ENCODE results near the gene UNC45A. TPM values are rescaled to one million over a fixed set of nuclear protein-coding genes. Genes with fewer than 3 reads are reported as not detected.

Gene UNC45A
- total and polyA plus RNA-seq, 2 of the 4 experiments (the other 2 are of a cell fraction) = 68.9 to 100 TPM

DNA sequence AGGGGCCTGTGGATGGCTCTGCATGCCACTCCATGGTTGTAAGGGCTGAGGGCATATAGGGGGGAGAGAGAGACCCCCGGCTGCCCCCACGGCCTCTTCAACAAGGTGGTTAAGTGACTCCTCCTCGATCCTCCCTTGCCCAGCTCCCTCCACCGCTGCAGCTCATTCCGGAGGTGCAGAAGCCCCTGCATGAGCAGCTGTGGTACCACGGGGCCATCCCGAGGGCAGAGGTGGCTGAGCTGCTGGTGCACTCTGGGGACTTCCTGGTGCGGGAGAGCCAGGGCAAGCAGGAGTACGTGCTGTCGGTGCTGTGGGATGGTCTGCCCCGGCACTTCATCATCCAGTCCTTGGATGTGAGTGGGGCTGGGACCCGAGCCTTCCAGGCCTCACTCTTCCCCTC, 44.2 kb upstream of the UNC45A start:
- peaks cover under 1% of the 10 kb centered on the region; the same call in 1 of the 2 replicates for H3K4me1 ChIP-seq (ENCODE audit: control insufficient read depth, insufficient read depth, low read length)
- no peaks in the 10 kb centered on the region for H4K20me1 ChIP-seq (ENCODE audit: insufficient read depth, low read length)
- no peak overlapping the region for H2AK5ac ChIP-seq (ENCODE audit: low read depth, low read length)
- TF ChIP-seq MXI1 (IDR thresholded peaks at IDR 0.05; ENCODE audit: borderline replicate concordance, low read depth, low read length) = no peak
- no peak for TF ChIP-seq CHD1 (IDR thresholded peaks at IDR 0.05; ENCODE audit: low read depth, low read length)
- no peak for TF ChIP-seq NFE2L2 (IDR thresholded peaks at IDR 0.05; ENCODE audit: low read depth, low read length)
- TF ChIP-seq RAD21 (IDR thresholded peaks at IDR 0.05; ENCODE audit: low read length) = no peak
- TF ChIP-seq, protein P1, sequence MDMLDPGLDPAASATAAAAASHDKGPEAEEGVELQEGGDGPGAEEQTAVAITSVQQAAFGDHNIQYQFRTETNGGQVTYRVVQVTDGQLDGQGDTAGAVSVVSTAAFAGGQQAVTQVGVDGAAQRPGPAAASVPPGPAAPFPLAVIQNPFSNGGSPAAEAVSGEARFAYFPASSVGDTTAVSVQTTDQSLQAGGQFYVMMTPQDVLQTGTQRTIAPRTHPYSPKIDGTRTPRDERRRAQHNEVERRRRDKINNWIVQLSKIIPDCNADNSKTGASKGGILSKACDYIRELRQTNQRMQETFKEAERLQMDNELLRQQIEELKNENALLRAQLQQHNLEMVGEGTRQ (IDR thresholded peaks at IDR 0.05; ENCODE audit: low read depth, low read length) = no peak
- TF ChIP-seq FOS (IDR thresholded peaks at IDR 0.05; ENCODE audit: low read depth, low read length) = no peak
- no peak for TF ChIP-seq POLR2A (IDR thresholded peaks at IDR 0.05; ENCODE audit: low read depth, low read length)
- H2AFZ ChIP-seq (replicated peaks; ENCODE audit: low read length, poor library complexity) = no peak overlapping the region
- H3K9me3 ChIP-seq (ENCODE audit: control insufficient read depth, insufficient read depth, low read length) = no peaks in the 10 kb centered on the region
- no peak overlapping the region for H2AK9ac ChIP-seq (replicated peaks; ENCODE audit: low read depth, low read length, poor library complexity)
- peaks cover 0 to 6% of the 10 kb centered on the region in 2 experiments; a peak in 2 of 4 replicates for H3K79me1 ChIP-seq (ENCODE audit: low read depth in 1 of 2, low read length in 2 of 2)
- peaks cover 28% of the 10 kb centered on the region for H3K36me3 ChIP-seq (ENCODE audit: control insufficient read depth, insufficient read depth, low read length)
- WGBS, 2 experiments (ENCODE audit: extremely low coverage in 2 of 2, insufficient read length in 1 of 2) = no CpG with 5 or more reads among the region's 12 CpGs
- no TSS peak for BruUV-seq (replicated peaks)
- no peak overlapping the region for H2BK20ac ChIP-seq (ENCODE audit: low read depth, low read length)
- no peak overlapping the region for H3K56ac ChIP-seq (ENCODE audit: extremely low read depth, insufficient read depth, low read length)
- H3K4ac ChIP-seq (ENCODE audit: low read depth, low read length) = no peak overlapping the region
- no peak overlapping the region for H4K5ac ChIP-seq (ENCODE audit: low read depth, low read length)
- H3K27ac ChIP-seq (ENCODE audit: insufficient read depth, low read length) = no peak overlapping the region
- ChIA-PET CTCF (no interaction called here), POLR2A (ENCODE audit: unreplicated experiment) (no interaction called here)
- no peak overlapping the region for H3K9ac ChIP-seq (ENCODE audit: low read depth, low read length)
- dilution Hi-C loops (cut with HindIII; ENCODE audit: low sequenced_read_pairs, unreplicated experiment) = no loop called here
- in situ Hi-C loops (cut with MboI; ENCODE audit: low sequenced_read_pairs) = loop anchor here (25.0 kb wide), 1 partner anchor 579 kb away; no protein-coding TSS in a partner anchor
- H3K27me3 ChIP-seq (ENCODE audit: control insufficient read depth, insufficient read depth, low read length) = no peaks in the 10 kb centered on the region
- no peak overlapping the region for H3K4me3 ChIP-seq (ENCODE audit: insufficient read depth, low read depth, low read length)
- no peak overlapping the region for H4K8ac ChIP-seq (ENCODE audit: low read depth in 2 of 2, low read length in 2 of 2)
- no peak overlapping the region for H2BK5ac ChIP-seq (ENCODE audit: low read depth, low read length, poor library complexity, severe bottlenecking)
- H2BK15ac ChIP-seq (ENCODE audit: low read depth, low read length) = no peak overlapping the region
- H3K4me2 ChIP-seq (ENCODE audit: low read depth, low read length) = no peak overlapping the region
- H2BK120ac ChIP-seq (ENCODE audit: low read depth, low read length) = no peak overlapping the region
- peaks cover 2% of the 10 kb centered on the region; the same call in 1 of the 2 replicates for H3K9me1 ChIP-seq (ENCODE audit: insufficient read depth, low read length)
- no peak overlapping the region for H3K23ac ChIP-seq (ENCODE audit: low read depth, low read length)
- ATAC-seq (ENCODE audit: low read depth) (no peak), DNase-seq (no peak)
- no peak overlapping the region for H4K91ac ChIP-seq (ENCODE audit: insufficient read depth, low read depth, low read length)
- H3K14ac ChIP-seq (replicated peaks; ENCODE audit: low read depth, low read length) = no peak overlapping the region
- no peak overlapping the region for H3K18ac ChIP-seq (ENCODE audit: low read depth, low read length)
- intact Hi-C loops (cut with micrococcal nuclease) = no loop called here

All from IMR-90 (cell line).